A549 (cell line): Measurements from ENCODE around the gene PNPLA2. TPM values are rescaled to one million over a fixed set of nuclear protein-coding genes. Genes with fewer than 3 reads are reported as not detected.

ENCODE experiments used
- ATAC-seq, 2 experiments: fragments of 200-7000 bp in 1 of 2; fragments of >200 bp in 1 of 2; cut with Nextera tagmentation in 1 of 2; cut with Tn5 transposase in 1 of 2; 3 replicates each; pipeline versions ENCODE4 v1.8.0 to v1.9.1; 2018 to 2020; ENCODE audit warnings: mild to moderate bottlenecking in 1 of 2, moderate library complexity in 1 of 2
- CTCF ChIA-PET: fragments of 300-600 bp; sonication (Branson Sonifier 250); formaldehyde crosslinking; extraction: SDS; loops from one replicate; lab custom pipeline; 2021; ENCODE audit warnings: antibody characterized with exemption, inconsistent platforms; lab: Yijun Ruan, JAX
- POLR2A ChIA-PET: fragments of 350-600 bp; formaldehyde crosslinking; extraction: SDS; loops from one replicate; lab custom pipeline; 2021; ENCODE audit warnings: antibody characterized with exemption, inconsistent platforms; lab: Yijun Ruan, JAX
- DNase-seq, 2 experiments: peaks; one replicate each; pipeline versions ENCODE4 v3.0.0 to v3.0.0-alpha.2; 2011 to 2016; ENCODE audit warnings: low read depth in 1 of 2, low spot score in 1 of 2
- FAIRE-seq: peaks from 2 replicates; lab custom pipeline; 2011; peaks lifted over from hg19 to GRCh38; lab: Jason Lieb, UNC
- H3K27ac ChIP-seq, 2 experiments: fragments of >200 bp; sonication (Bioruptor Twin); formaldehyde crosslinking; 3 replicates each; pipeline ENCODE4 v1.5.1; 2016 to 2017
- H3K4me1 ChIP-seq: fragments of >200 bp; sonication (Bioruptor Twin); formaldehyde crosslinking; 3 replicates; pipeline ENCODE4 v1.6.1; 2016
- H3K4me2 ChIP-seq: fragments of >200 bp; sonication (Bioruptor Twin); formaldehyde crosslinking; 3 replicates; pipeline ENCODE4 v1.6.1; 2016
- H3K4me3 ChIP-seq: fragments of >200 bp; sonication (Bioruptor Twin); formaldehyde crosslinking; 3 replicates; pipeline ENCODE4 v1.5.1; 2016
- H3K9me3 ChIP-seq: fragments of >200 bp; sonication (Bioruptor Twin); formaldehyde crosslinking; 3 replicates; pipeline ENCODE4 v1.6.1; 2016
- BCL3 ChIP-seq: fragments of >200 bp; sonication (Bioruptor Twin); formaldehyde crosslinking; IDR thresholded peaks from 3 replicates; pipeline ENCODE4 v1.6.1; 2016
- BHLHE40 ChIP-seq: IDR thresholded peaks from 2 replicates; pipeline ENCODE4 v1.6.1; 2012; ENCODE audit warnings: low read depth, low read length, inconsistent platforms
- CHD2 ChIP-seq: fragments of 150-350 bp; IDR thresholded peaks from 2 replicates; pipeline ENCODE4 v1.6.1; 2014; ENCODE audit warnings: low read length; ENCODE audit not compliant: partially characterized antibody
- CTCF ChIP-seq: fragments of >200 bp; sonication (Bioruptor Twin); formaldehyde crosslinking; IDR thresholded peaks from 3 replicates; pipeline ENCODE4 v1.5.1; 2016
- FOXS1 ChIP-seq: fragments of 250-450 bp; sonication (Bioruptor Pico); IDR thresholded peaks from 2 replicates; pipeline ENCODE4 v1.5.0; 2020; ENCODE audit warnings: mild to moderate bottlenecking, moderate library complexity
- HOXA7 ChIP-seq: fragments of 250-450 bp; sonication (Bioruptor Pico); IDR thresholded peaks from 2 replicates; pipeline ENCODE4 v1.5.0; 2020; ENCODE audit warnings: mild to moderate bottlenecking, moderate library complexity
- HOXB5 ChIP-seq: fragments of 250-450 bp; sonication (Bioruptor Pico); IDR thresholded peaks from 2 replicates; pipeline ENCODE4 v1.5.0; 2020; ENCODE audit warnings: mild to moderate bottlenecking, moderate library complexity
- JUN ChIP-seq, 2 experiments: fragments of >200 bp; sonication (Bioruptor Twin); formaldehyde crosslinking; IDR thresholded peaks; 2 replicates in 1 of 2; 3 replicates in 1 of 2; pipeline ENCODE4 v1.6.1; 2016 to 2017
- NFE2L2 ChIP-seq: fragments of 150-350 bp; conservative IDR thresholded peaks from 2 replicates; pipeline ENCODE4 v1.6.1; 2014; ENCODE audit warnings: low read length
- PBX3 ChIP-seq: IDR thresholded peaks from 2 replicates; pipeline ENCODE4 v1.6.1; 2012
- POLR2AphosphoS2 ChIP-seq: conservative IDR thresholded peaks from 2 replicates; pipeline ENCODE4 v1.6.1; 2012; ENCODE audit warnings: low read length, improper control_type of control experiment, inconsistent platforms
- RARB ChIP-seq: fragments of 250-450 bp; sonication (Bioruptor Pico); IDR thresholded peaks from 2 replicates; pipeline ENCODE4 v1.8.0; 2021; ENCODE audit warnings: mild to moderate bottlenecking, moderate library complexity
- SREBF2 ChIP-seq: fragments of 450-650 bp; IDR thresholded peaks from 2 replicates; pipeline ENCODE4 v1.6.1; 2014; ENCODE audit warnings: mild to moderate bottlenecking, moderate library complexity
- USF2 ChIP-seq: fragments of 450-650 bp; IDR thresholded peaks from 2 replicates; pipeline ENCODE4 v1.6.1; 2014; ENCODE audit warnings: antibody characterized with exemption
- WGBS: methylation state at CpG from one replicate; pipeline ENCODE4 v1.1.6; 2017; ENCODE audit errors: missing lambda C conversion rate; 5-methylcytosine and 5-hydroxymethylcytosine counted together
- polyA plus RNA-seq, 4 experiments: library from polyadenylated mRNA; depleted of rRNA in 3 of 4; stranded (reverse); fragments of >200 nt; fragmentation: RNase III in 1 of 4; extraction: RNeasy Plus Mini Kit Qiagen cat#74134 plus additional on column Dnase treatment in 1 of 4; gene quantifications; 2 replicates in 3 of 4; 3 replicates in 1 of 4; pipeline ENCODE4 v1.2.3, GENCODE V29; 2011 to 2017
- TF ChIP-seq, protein P1 (sequence below): fragments of 200-600 bp; sonication (generic); IDR thresholded peaks from 2 replicates; pipeline ENCODE4 v1.6.1; 2016; ENCODE audit warnings: antibody characterized with exemption, mild to moderate bottlenecking, moderate library complexity

Gene PNPLA2
- polyA plus RNA-seq, 2 of the 4 experiments (the other 2 are of a cell fraction): 13.2 to 25.4 TPM

DNA sequence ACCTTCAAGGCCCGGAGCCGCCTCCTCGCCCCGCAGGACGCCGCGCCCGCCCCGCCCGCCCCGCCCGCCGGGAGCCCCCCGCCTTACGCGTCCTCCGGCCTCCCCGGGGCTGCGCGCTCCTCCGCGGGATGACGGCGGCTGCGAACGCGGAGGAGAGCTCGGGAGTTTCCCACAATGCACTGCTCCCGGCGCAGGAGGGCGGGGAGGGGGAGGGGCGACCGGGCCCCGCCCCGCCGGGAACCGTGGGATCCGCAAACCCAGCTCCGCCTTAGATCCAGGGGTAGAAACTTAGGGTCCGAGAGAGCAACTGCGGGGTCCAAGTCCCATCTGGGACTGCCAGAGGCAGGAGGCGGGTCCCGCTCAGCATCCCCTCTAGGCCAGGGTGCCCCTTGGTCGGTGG, 28.8 kb upstream of the PNPLA2 start, which contains the start of gene CEND1:
TSS of gene CEND1 (minus strand) at position 148 of the 400 bp plus-strand sequence. CDS start 1,514 bp downstream, outside the sequence.
- CTCF ChIA-PET: interaction anchor here (0.6 to 1.6 kb wide), 5 partner anchors 9 to 17 kb away, joined by 3 to 4 read pairs (median 4); no protein-coding TSS in a partner anchor
- POLR2A ChIA-PET: interaction anchor here (1.1 to 2.1 kb wide), 4 partner anchors 11 to 29 kb away, joined by 3 to 9 read pairs (median 4); partner anchors contain the start of gene RPLP2
- peak within 1 kb of the TSS; percentile 77 for H3K4me2 ChIP-seq
- TF ChIP-seq BHLHE40 (no peak), HOXA7 (no peak), POLR2AphosphoS2 (no peak), FOXS1 (no peak), HOXB5 (CRISPR knock-in tag) (no peak), CHD2 (no peak), NFE2L2 (no peak), BCL3 (no peak), SREBF2 (no peak)
- TF ChIP-seq, protein P1, sequence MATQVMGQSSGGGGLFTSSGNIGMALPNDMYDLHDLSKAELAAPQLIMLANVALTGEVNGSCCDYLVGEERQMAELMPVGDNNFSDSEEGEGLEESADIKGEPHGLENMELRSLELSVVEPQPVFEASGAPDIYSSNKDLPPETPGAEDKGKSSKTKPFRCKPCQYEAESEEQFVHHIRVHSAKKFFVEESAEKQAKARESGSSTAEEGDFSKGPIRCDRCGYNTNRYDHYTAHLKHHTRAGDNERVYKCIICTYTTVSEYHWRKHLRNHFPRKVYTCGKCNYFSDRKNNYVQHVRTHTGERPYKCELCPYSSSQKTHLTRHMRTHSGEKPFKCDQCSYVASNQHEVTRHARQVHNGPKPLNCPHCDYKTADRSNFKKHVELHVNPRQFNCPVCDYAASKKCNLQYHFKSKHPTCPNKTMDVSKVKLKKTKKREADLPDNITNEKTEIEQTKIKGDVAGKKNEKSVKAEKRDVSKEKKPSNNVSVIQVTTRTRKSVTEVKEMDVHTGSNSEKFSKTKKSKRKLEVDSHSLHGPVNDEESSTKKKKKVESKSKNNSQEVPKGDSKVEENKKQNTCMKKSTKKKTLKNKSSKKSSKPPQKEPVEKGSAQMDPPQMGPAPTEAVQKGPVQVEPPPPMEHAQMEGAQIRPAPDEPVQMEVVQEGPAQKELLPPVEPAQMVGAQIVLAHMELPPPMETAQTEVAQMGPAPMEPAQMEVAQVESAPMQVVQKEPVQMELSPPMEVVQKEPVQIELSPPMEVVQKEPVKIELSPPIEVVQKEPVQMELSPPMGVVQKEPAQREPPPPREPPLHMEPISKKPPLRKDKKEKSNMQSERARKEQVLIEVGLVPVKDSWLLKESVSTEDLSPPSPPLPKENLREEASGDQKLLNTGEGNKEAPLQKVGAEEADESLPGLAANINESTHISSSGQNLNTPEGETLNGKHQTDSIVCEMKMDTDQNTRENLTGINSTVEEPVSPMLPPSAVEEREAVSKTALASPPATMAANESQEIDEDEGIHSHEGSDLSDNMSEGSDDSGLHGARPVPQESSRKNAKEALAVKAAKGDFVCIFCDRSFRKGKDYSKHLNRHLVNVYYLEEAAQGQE: no peak
- TF ChIP-seq, all 56 proteins: peak for 0
- peak within 1 kb of the TSS; percentile 37 for H3K4me3 ChIP-seq
- DNase-seq (peak; percentile 44 to 57), FAIRE-seq (no peak), ATAC-seq (peak in 1 of 2 experiments; percentile 27; a peak in 3 of 6 replicates)
- no peaks in the 10 kb centered on the region for H3K9me3 ChIP-seq
- WGBS: 26% methylated on average over 11 of the region's 44 CpGs
- peak within 1 kb of the TSS in 1 of 2 experiments; percentile 72; a peak in 3 of 6 replicates for H3K27ac ChIP-seq
- H3K4me1 ChIP-seq: peaks cover 29% of the 10 kb centered on the region

DNA sequence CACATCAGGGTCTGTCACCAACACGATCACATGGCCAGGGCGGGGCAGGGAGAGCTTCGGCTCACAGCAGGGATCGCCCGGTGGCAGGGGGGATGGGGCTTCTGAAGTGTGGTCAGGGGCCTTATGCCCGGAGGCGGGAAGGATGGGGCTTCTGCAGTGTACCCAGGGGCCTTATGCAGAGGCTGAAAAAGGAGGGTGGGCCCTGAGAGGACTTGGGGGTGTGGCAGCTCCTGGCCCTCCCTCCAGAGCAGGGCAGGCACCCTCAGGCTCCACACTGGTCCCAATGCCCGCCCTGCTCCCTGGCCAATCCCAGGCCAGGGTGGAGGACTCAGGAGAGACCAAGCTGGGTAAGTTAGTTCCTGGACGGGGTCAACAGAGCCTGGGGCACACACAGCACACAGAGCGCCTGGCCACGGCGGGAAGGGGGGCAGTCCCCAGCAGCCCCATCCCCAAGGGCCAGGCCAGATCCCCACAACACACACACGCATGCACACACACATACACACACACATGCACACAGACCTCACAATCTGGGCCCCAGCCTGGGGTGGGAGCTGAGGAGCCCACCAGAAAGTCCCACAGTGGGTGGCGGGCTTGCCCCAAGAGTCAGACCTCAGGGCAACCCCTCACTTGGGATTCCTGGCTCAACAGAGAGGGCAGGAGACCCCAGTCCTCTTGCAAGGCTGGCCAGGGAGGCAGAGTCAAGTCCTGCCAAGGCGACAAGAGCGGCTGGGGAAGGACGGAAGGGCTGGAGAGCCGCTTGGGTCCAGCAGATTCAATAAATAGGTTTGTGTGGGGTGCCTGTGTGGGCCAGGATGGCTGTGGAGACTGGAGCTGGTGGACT, 27.8 kb upstream of the PNPLA2 start:
- Histone ChIP-seq H3K4me3 (no peak overlapping the region), H3K4me2 (peak overlapping the region; percentile 77), H3K27ac (peak overlapping the region in 1 of 2 experiments; percentile 72; a peak in 1 of 6 replicates), H3K4me1 (peaks cover 39% of the 10 kb centered on the region), H3K9me3 (no peaks in the 10 kb centered on the region)
- ATAC-seq: peak; percentile 36 to 83
- FAIRE-seq: no peak
- DNase-seq: peak in 1 of 2 experiments; percentile 74
- POLR2A ChIA-PET: interaction anchor here (1.3 to 2.1 kb wide), 4 partner anchors 12 to 18 kb away, joined by 3 to 9 read pairs (median 4); partner anchors contain the start of genes GATD1 and RPLP2
- WGBS: 59% methylated on average over 18 of the region's 18 CpGs
- TF ChIP-seq PBX3: no peak; the same call in 1 of the 2 replicates
- TF ChIP-seq CTCF: no peak
- 0 out of 2 replicates have a peak, but pooled peaks have one; percentile 33 for TF ChIP-seq USF2
- TF ChIP-seq RARB (CRISPR knock-in tag): no peak
- TF ChIP-seq JUN (IDR thresholded peaks at IDR 0.05): peak in 1 of 2 experiments; percentile 24; a peak in 1 of 5 replicates
- CTCF ChIA-PET: interaction anchor here (0.6 to 1.6 kb wide), 3 partner anchors 8 to 16 kb away, joined by 4 read pairs; no protein-coding TSS in a partner anchor
